Gastrocnemius medialis (tissue), 4 donors: ENCODE data around the gene TENT5A.

Source experiments
- CTCF ChIP-seq, 5 experiments: fragments of 450-650 bp in 3 of 5; fragments of 200-600 bp in 2 of 5; sonication (generic) in 2 of 5; IDR thresholded peaks in 4 of 5; conservative IDR thresholded peaks in 1 of 5; 1 replicate in 4 of 5; 2 replicates in 1 of 5; pipeline ENCODE4 v1.5.1; 2016 to 2019; ENCODE audit warnings: antibody characterized with exemption in 5 of 5, mild to moderate bottlenecking in 3 of 5, moderate library complexity in 3 of 5
- POLR2A ChIP-seq, 2 donors: fragments of 450-650 bp; IDR thresholded peaks; one replicate each; pipeline ENCODE4 v1.6.1; 2017; ENCODE audit warnings: antibody characterized with exemption in 2 of 2, mild to moderate bottlenecking in 2 of 2, moderate library complexity in 2 of 2

GRCh38 chr6:81759782-81760181, 7.3 kb upstream of the TENT5A start:
- TF ChIP-seq POLR2A (IDR thresholded peaks at IDR 0.05) = no peak
- no peak for TF ChIP-seq CTCF (IDR thresholded peaks at IDR 0.05 in 4 of 5, conservative IDR thresholded peaks at IDR 0.05 in 1 of 5)
